Measurements from ENCODE around the gene LHFPL2. TPM values are rescaled to one million over a fixed set of nuclear protein-coding genes. Genes with fewer than 3 reads are reported as not detected.

Gene LHFPL2
- total and polyA plus RNA-seq, 2 experiments from 2014 or later: 10.6 to 50.8 TPM

DNA sequence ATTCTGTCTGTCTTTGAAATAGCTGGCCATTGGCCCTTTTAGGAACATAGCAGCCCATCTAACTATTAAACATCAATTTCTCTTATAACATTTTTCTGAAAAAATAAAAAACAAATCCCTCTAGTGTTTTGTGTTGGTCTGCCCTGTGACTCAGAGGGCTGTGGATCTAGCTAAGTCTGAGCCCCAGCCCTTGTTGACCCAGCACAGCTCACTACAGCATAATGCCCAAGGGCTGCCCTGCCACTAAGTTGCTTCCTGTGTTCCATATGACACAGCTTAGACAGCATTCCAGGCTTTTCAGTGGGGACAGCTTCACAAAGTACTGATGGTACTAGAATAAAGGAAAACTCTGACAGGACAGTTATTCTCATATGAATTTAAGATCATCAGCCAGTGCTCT, 152.2 kb downstream of the LHFPL2 start:
- H3K4me2 ChIP-seq: peak overlapping the region; percentile 67
- peak overlapping the region; percentile 91 for H3K27ac ChIP-seq (ENCODE audit: low read depth)
- TF ChIP-seq POLR2AphosphoS5 (IDR thresholded peaks at IDR 0.05; ENCODE audit: low read depth) (no peak), ZNF331 (CRISPR knock-in tag; IDR thresholded peaks at IDR 0.05; ENCODE audit: low read depth) (no peak), EZH2 (IDR thresholded peaks at IDR 0.05; ENCODE audit: low read depth, unreplicated experiment) (no peak), STAT1 (IDR thresholded peaks at IDR 0.05; ENCODE audit: unreplicated experiment) (no peak)
- TF ChIP-seq, protein P1, sequence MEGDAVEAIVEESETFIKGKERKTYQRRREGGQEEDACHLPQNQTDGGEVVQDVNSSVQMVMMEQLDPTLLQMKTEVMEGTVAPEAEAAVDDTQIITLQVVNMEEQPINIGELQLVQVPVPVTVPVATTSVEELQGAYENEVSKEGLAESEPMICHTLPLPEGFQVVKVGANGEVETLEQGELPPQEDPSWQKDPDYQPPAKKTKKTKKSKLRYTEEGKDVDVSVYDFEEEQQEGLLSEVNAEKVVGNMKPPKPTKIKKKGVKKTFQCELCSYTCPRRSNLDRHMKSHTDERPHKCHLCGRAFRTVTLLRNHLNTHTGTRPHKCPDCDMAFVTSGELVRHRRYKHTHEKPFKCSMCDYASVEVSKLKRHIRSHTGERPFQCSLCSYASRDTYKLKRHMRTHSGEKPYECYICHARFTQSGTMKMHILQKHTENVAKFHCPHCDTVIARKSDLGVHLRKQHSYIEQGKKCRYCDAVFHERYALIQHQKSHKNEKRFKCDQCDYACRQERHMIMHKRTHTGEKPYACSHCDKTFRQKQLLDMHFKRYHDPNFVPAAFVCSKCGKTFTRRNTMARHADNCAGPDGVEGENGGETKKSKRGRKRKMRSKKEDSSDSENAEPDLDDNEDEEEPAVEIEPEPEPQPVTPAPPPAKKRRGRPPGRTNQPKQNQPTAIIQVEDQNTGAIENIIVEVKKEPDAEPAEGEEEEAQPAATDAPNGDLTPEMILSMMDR (conservative IDR thresholded peaks at IDR 0.05; ENCODE audit: low read depth in 2 of 2): no peak
- TF ChIP-seq, protein P2, sequence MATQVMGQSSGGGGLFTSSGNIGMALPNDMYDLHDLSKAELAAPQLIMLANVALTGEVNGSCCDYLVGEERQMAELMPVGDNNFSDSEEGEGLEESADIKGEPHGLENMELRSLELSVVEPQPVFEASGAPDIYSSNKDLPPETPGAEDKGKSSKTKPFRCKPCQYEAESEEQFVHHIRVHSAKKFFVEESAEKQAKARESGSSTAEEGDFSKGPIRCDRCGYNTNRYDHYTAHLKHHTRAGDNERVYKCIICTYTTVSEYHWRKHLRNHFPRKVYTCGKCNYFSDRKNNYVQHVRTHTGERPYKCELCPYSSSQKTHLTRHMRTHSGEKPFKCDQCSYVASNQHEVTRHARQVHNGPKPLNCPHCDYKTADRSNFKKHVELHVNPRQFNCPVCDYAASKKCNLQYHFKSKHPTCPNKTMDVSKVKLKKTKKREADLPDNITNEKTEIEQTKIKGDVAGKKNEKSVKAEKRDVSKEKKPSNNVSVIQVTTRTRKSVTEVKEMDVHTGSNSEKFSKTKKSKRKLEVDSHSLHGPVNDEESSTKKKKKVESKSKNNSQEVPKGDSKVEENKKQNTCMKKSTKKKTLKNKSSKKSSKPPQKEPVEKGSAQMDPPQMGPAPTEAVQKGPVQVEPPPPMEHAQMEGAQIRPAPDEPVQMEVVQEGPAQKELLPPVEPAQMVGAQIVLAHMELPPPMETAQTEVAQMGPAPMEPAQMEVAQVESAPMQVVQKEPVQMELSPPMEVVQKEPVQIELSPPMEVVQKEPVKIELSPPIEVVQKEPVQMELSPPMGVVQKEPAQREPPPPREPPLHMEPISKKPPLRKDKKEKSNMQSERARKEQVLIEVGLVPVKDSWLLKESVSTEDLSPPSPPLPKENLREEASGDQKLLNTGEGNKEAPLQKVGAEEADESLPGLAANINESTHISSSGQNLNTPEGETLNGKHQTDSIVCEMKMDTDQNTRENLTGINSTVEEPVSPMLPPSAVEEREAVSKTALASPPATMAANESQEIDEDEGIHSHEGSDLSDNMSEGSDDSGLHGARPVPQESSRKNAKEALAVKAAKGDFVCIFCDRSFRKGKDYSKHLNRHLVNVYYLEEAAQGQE (IDR thresholded peaks at IDR 0.05; ENCODE audit: unreplicated experiment): no peak
- no peak overlapping the region for H2AFZ ChIP-seq
- peak overlapping the region; percentile 50; the same call in 1 of the 3 replicates for H3K4me3 Mint-ChIP-seq
- peak overlapping the region; percentile 87 for H3K27ac Mint-ChIP-seq
- H3K4me3 ChIP-seq: peak overlapping the region; percentile 18; the same call in 1 of the 2 replicates
- H3K27me3 ChIP-seq (ENCODE audit: insufficient read depth): no peaks in the 10 kb centered on the region
- no peaks in the 10 kb centered on the region for H3F3A ChIP-seq (replicated peaks; ENCODE audit: low read depth)
- H4K20me1 ChIP-seq (replicated peaks; ENCODE audit: insufficient read depth): peaks cover 6% of the 10 kb centered on the region
- H3K27me3 Mint-ChIP-seq (ENCODE audit: insufficient read depth, low read depth, poor library complexity): peaks cover 7% of the 10 kb centered on the region
- H3K4me1 ChIP-seq (ENCODE audit: insufficient read depth): peaks cover 38% of the 10 kb centered on the region
- ATAC-seq (peak; percentile 35), DNase-seq (ENCODE audit: low spot score) (peak; percentile 14)
- H3K4me1 Mint-ChIP-seq: peaks cover 60% of the 10 kb centered on the region
- peaks cover 53% of the 10 kb centered on the region for H3K79me2 ChIP-seq (replicated peaks; ENCODE audit: insufficient read depth)
- 0 out of 2 replicates have a peak, but pooled peaks cover 2% of the 10 kb centered on the region for H3K36me3 ChIP-seq (ENCODE audit: insufficient read depth)
- H3K9me3 Mint-ChIP-seq: no peaks in the 10 kb centered on the region
- H3K36me3 Mint-ChIP-seq (ENCODE audit: low read depth): peaks cover 7% of the 10 kb centered on the region
- peaks cover 10% of the 10 kb centered on the region; the same call in 1 of the 2 replicates for H3K9me2 ChIP-seq (ENCODE audit: insufficient read depth)

DNA sequence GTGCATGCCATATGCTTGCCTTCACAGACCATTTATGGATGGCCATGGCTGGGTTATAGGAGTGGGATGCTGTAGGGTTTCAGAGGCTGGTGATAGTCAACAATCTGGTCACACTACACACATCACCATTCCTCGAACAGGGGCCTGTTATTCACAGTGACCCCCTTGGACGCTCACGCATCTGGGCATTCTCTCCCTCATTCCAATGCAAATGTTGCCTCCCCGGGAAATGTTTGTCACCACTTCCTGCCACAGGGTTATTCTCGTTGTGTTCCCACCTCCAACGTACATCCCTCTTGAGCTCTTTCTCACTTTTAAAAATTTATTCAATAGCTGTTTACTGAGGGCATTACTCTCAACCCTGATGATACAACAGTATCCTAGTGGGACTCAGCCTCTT, 152.8 kb downstream of the LHFPL2 start:
- peaks cover 10% of the 10 kb centered on the region for H3K27me3 Mint-ChIP-seq (ENCODE audit: insufficient read depth, low read depth, poor library complexity)
- Histone ChIP-seq H4K20me1 (replicated peaks; ENCODE audit: insufficient read depth) (peaks cover 4% of the 10 kb centered on the region), H2AFZ (no peak overlapping the region), H3K36me3 (ENCODE audit: insufficient read depth) (0 out of 2 replicates have a peak, but pooled peaks cover 2% of the 10 kb centered on the region), H3F3A (replicated peaks; ENCODE audit: low read depth) (no peaks in the 10 kb centered on the region), H3K4me2 (peak overlapping the region; percentile 67), H3K4me1 (ENCODE audit: insufficient read depth) (peaks cover 38% of the 10 kb centered on the region), H3K27ac (ENCODE audit: low read depth) (peak overlapping the region; percentile 91), H3K27me3 (ENCODE audit: insufficient read depth) (no peaks in the 10 kb centered on the region), H3K9me2 (ENCODE audit: insufficient read depth) (peaks cover 10% of the 10 kb centered on the region; the same call in 1 of the 2 replicates), H3K79me2 (replicated peaks; ENCODE audit: insufficient read depth) (peaks cover 47% of the 10 kb centered on the region), H3K4me3 (peak overlapping the region; percentile 18; the same call in 1 of the 2 replicates)
- peak overlapping the region; percentile 50; the same call in 2 of the 3 replicates for H3K4me3 Mint-ChIP-seq
- peak overlapping the region; percentile 87 for H3K27ac Mint-ChIP-seq
- H3K4me1 Mint-ChIP-seq: peaks cover 65% of the 10 kb centered on the region
- peak; percentile 75 for ATAC-seq
- peaks cover 11% of the 10 kb centered on the region for H3K36me3 Mint-ChIP-seq (ENCODE audit: low read depth)
- no peaks in the 10 kb centered on the region for H3K9me3 Mint-ChIP-seq
- DNase-seq (ENCODE audit: low spot score): peak; percentile 79
- TF ChIP-seq POLR2AphosphoS5 (IDR thresholded peaks at IDR 0.05; ENCODE audit: low read depth) (peak; percentile 33; the same call in 1 of the 2 replicates), EZH2phosphoT487 (IDR thresholded peaks at IDR 0.05; ENCODE audit: unreplicated experiment) (no peak), EZH2 (IDR thresholded peaks at IDR 0.05; ENCODE audit: low read depth, unreplicated experiment) (no peak), ZNF331 (CRISPR knock-in tag; IDR thresholded peaks at IDR 0.05; ENCODE audit: low read depth) (no peak)
- TF ChIP-seq, protein P3, sequence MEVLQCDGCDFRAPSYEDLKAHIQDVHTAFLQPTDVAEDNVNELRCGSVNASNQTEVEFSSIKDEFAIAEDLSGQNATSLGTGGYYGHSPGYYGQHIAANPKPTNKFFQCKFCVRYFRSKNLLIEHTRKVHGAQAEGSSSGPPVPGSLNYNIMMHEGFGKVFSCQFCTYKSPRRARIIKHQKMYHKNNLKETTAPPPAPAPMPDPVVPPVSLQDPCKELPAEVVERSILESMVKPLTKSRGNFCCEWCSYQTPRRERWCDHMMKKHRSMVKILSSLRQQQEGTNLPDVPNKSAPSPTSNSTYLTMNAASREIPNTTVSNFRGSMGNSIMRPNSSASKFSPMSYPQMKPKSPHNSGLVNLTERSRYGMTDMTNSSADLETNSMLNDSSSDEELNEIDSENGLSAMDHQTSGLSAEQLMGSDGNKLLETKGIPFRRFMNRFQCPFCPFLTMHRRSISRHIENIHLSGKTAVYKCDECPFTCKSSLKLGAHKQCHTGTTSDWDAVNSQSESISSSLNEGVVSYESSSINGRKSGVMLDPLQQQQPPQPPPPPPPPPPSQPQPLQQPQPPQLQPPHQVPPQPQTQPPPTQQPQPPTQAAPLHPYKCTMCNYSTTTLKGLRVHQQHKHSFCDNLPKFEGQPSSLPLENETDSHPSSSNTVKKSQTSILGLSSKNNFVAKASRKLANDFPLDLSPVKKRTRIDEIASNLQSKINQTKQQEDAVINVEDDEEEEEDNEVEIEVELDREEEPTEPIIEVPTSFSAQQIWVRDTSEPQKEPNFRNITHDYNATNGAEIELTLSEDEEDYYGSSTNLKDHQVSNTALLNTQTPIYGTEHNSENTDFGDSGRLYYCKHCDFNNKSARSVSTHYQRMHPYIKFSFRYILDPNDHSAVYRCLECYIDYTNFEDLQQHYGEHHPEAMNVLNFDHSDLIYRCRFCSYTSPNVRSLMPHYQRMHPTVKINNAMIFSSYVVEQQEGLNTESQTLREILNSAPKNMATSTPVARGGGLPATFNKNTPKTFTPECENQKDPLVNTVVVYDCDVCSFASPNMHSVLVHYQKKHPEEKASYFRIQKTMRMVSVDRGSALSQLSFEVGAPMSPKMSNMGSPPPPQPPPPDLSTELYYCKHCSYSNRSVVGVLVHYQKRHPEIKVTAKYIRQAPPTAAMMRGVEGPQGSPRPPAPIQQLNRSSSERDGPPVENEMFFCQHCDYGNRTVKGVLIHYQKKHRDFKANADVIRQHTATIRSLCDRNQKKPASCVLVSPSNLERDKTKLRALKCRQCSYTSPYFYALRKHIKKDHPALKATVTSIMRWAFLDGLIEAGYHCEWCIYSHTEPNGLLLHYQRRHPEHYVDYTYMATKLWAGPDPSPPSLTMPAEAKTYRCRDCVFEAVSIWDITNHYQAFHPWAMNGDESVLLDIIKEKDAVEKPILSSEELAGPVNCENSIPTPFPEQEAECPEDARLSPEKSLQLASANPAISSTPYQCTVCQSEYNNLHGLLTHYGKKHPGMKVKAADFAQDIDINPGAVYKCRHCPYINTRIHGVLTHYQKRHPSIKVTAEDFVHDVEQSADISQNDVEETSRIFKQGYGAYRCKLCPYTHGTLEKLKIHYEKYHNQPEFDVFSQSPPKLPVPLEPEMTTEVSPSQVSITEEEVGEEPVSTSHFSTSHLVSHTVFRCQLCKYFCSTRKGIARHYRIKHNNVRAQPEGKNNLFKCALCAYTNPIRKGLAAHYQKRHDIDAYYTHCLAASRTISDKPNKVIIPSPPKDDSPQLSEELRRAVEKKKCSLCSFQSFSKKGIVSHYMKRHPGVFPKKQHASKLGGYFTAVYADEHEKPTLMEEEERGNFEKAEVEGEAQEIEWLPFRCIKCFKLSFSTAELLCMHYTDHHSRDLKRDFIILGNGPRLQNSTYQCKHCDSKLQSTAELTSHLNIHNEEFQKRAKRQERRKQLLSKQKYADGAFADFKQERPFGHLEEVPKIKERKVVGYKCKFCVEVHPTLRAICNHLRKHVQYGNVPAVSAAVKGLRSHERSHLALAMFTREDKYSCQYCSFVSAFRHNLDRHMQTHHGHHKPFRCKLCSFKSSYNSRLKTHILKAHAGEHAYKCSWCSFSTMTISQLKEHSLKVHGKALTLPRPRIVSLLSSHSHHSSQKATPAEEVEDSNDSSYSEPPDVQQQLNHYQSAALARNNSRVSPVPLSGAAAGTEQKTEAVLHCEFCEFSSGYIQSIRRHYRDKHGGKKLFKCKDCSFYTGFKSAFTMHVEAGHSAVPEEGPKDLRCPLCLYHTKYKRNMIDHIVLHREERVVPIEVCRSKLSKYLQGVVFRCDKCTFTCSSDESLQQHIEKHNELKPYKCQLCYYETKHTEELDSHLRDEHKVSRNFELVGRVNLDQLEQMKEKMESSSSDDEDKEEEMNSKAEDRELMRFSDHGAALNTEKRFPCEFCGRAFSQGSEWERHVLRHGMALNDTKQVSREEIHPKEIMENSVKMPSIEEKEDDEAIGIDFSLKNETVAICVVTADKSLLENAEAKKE (CRISPR knock-in tag; IDR thresholded peaks at IDR 0.05): no peak
